ENCODE measurements around the gene ANO10. TPM values are rescaled to one million over a fixed set of nuclear protein-coding genes. Genes with fewer than 3 reads are reported as not detected.

ANO10 gene
- total and polyA plus RNA-seq, 2 of the 8 experiments (the other 6 are each of a cell fraction or from before 2014, with no cell fraction given): 38.0 to 53.2 TPM

GRCh38 chr3:43621656-43622432, at the start of gene ANO10 (continued):
- TF ChIP-seq RFX5 (IDR thresholded peaks at IDR 0.05; ENCODE audit: borderline replicate concordance, low read depth, low read length) (no peak), SIX5 (IDR thresholded peaks at IDR 0.05; ENCODE audit: low read depth, low read length) (no peak)

Data from H1 (cell line).